A549 (cell line): ENCODE results near the gene RNASEH1.

Experiments
- CTCF ChIP-seq: fragments of >200 bp; sonication (Bioruptor Twin); formaldehyde crosslinking; IDR thresholded peaks from 3 replicates; pipeline ENCODE4 v1.5.1; 2016
- EP300 ChIP-seq, 2 experiments: fragments of >200 bp; sonication (Bioruptor Twin); formaldehyde crosslinking; IDR thresholded peaks; 2 replicates in 1 of 2; 3 replicates in 1 of 2; pipeline ENCODE4 v1.6.1; 2016 to 2017
- MYC ChIP-seq: IDR thresholded peaks from 2 replicates; pipeline ENCODE4 v1.6.1; 2012; ENCODE audit warnings: mild to moderate bottlenecking, inconsistent platforms, low read length, improper control_type of control experiment, borderline replicate concordance
- POLR2A ChIP-seq: IDR thresholded peaks from 2 replicates; pipeline ENCODE4 v1.6.1; 2012; ENCODE audit warnings: mild to moderate bottlenecking, low read length
- RCOR1 ChIP-seq: fragments of 150-350 bp; IDR thresholded peaks from 2 replicates; pipeline ENCODE4 v1.6.1; 2014; ENCODE audit warnings: antibody characterized with exemption, low read length, low read depth
- SMC3 ChIP-seq: fragments of >200 bp; sonication (Bioruptor Twin); formaldehyde crosslinking; IDR thresholded peaks from 3 replicates; pipeline ENCODE4 v1.6.1; 2018; ENCODE audit warnings: inconsistent platforms
- USF2 ChIP-seq: fragments of 450-650 bp; IDR thresholded peaks from 2 replicates; pipeline ENCODE4 v1.6.1; 2014; ENCODE audit warnings: antibody characterized with exemption
- TF ChIP-seq, protein P1 (sequence below): IDR thresholded peaks from 2 replicates; pipeline ENCODE4 v1.6.1; 2012
- TF ChIP-seq, protein P2 (sequence below): fragments of 200-600 bp; sonication (generic); IDR thresholded peaks from 2 replicates; pipeline ENCODE4 v1.6.1; 2016; ENCODE audit warnings: antibody characterized with exemption, mild to moderate bottlenecking, moderate library complexity

- TF ChIP-seq SMC3, result no peak
- no peak for TF ChIP-seq CTCF
- TF ChIP-seq, protein P1, sequence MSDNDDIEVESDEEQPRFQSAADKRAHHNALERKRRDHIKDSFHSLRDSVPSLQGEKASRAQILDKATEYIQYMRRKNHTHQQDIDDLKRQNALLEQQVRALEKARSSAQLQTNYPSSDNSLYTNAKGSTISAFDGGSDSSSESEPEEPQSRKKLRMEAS, result no peak
- no peak for TF ChIP-seq POLR2A
- no peak for TF ChIP-seq EP300 (IDR thresholded peaks at IDR 0.05)
- no peak for TF ChIP-seq USF2
- TF ChIP-seq RCOR1, result no peak
- TF ChIP-seq, protein P2, sequence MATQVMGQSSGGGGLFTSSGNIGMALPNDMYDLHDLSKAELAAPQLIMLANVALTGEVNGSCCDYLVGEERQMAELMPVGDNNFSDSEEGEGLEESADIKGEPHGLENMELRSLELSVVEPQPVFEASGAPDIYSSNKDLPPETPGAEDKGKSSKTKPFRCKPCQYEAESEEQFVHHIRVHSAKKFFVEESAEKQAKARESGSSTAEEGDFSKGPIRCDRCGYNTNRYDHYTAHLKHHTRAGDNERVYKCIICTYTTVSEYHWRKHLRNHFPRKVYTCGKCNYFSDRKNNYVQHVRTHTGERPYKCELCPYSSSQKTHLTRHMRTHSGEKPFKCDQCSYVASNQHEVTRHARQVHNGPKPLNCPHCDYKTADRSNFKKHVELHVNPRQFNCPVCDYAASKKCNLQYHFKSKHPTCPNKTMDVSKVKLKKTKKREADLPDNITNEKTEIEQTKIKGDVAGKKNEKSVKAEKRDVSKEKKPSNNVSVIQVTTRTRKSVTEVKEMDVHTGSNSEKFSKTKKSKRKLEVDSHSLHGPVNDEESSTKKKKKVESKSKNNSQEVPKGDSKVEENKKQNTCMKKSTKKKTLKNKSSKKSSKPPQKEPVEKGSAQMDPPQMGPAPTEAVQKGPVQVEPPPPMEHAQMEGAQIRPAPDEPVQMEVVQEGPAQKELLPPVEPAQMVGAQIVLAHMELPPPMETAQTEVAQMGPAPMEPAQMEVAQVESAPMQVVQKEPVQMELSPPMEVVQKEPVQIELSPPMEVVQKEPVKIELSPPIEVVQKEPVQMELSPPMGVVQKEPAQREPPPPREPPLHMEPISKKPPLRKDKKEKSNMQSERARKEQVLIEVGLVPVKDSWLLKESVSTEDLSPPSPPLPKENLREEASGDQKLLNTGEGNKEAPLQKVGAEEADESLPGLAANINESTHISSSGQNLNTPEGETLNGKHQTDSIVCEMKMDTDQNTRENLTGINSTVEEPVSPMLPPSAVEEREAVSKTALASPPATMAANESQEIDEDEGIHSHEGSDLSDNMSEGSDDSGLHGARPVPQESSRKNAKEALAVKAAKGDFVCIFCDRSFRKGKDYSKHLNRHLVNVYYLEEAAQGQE, result no peak
- TF ChIP-seq MYC, result no peak
These were observed 35.1 kb downstream of the RNASEH1 start for GRCh38 chr2:3522961-3523421.
